ES-I3 (cell line): ENCODE results near the gene POLR1G.
"Not testable (repeated sequence)": the region's sequence is repeated elsewhere in the genome, so short reads cannot be mapped to it uniquely, and the experiment has no call there.

Experiments used
- H3K36me3 ChIP-seq: 2 replicates; pipeline ENCODE4 v1.6.1; 2013; ENCODE audit warnings: mild to moderate bottlenecking, low read length, control low read depth, moderate library complexity; ENCODE audit not compliant: insufficient read depth
- H3K4me1 ChIP-seq: 2 replicates; pipeline ENCODE4 v1.6.1; 2013; ENCODE audit warnings: mild to moderate bottlenecking, control low read depth, low read length; ENCODE audit not compliant: insufficient read depth
- H3K9ac ChIP-seq: 2 replicates; pipeline ENCODE4 v1.6.1; 2013; ENCODE audit warnings: low read depth, mild to moderate bottlenecking, low read length, moderate library complexity
- H3K9me3 ChIP-seq: 2 replicates; pipeline ENCODE4 v1.6.1; 2013; ENCODE audit warnings: mild to moderate bottlenecking, low read length, moderate library complexity; ENCODE audit not compliant: control insufficient read depth, insufficient read depth

POLR1G gene

DNA sequence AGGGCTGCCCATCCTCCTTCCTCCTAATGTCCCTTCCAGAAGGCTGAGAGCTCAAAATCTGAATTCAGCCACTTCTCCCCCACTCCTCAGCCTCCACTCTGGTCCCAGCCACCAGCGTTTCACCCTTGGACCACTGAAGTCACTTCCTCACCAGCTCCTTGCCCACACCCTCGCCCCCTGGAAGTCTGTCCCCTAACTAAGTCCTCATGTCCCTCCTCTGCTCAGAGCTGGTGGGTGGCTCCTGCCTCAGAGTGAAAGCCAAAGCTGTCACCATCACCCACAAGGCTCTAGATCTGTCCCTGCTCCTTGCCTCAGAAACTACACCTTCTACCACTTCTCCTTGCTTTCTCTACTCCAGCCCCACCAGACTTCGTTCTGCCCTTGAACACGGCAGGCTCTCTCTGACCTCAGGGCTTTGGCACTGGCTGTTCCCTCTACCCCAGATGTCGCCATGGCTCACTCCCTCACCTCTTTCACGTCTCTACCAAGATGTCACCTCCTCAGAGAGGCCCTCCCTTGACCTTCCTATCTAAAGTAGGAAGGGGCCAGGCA, 15.6 kb downstream of the POLR1G start:
- Histone ChIP-seq H3K4me1 (peaks cover 4% of the 10 kb centered on the region; the same call in 1 of the 2 replicates), H3K9ac (no peak overlapping the region), H3K36me3 (peaks cover 16% of the 10 kb centered on the region; the same call in 1 of the 2 replicates), H3K9me3 (no peaks in the 10 kb centered on the region)

DNA sequence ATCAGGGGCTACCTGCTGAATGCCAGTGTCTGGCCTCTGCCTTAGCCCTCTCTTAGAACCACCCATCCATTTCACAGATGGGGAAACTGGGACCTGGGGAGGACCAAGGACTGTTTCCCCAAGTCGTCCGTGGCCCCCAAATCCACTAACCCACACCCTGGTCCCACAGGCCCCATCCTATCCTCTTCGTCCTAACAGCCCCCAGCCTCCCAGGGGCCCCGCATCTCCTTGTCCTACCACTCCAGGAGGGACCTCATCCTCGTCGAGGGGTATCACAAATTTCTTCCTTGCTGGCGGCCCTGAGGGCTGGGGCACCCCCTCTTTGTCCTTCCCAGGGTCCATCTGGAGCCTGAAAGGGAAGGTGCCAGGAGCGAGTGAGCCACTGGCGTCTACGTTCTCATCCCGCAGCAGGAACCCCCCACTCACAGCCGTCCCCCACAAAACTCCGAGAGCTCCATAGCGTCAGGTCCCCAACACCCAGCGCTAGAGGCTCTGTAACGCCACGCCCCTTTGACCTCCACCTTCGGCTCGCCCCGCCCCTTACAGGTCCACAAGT, 16.7 kb downstream of the POLR1G start:
- H3K36me3 ChIP-seq, result peaks cover 12% of the 10 kb centered on the region; the same call in 1 of the 2 replicates
- H3K4me1 ChIP-seq, result peaks cover 4% of the 10 kb centered on the region; the same call in 1 of the 2 replicates
- H3K9ac ChIP-seq, result peak overlapping the region; percentile 76
- no peaks in the 10 kb centered on the region for H3K9me3 ChIP-seq

DNA sequence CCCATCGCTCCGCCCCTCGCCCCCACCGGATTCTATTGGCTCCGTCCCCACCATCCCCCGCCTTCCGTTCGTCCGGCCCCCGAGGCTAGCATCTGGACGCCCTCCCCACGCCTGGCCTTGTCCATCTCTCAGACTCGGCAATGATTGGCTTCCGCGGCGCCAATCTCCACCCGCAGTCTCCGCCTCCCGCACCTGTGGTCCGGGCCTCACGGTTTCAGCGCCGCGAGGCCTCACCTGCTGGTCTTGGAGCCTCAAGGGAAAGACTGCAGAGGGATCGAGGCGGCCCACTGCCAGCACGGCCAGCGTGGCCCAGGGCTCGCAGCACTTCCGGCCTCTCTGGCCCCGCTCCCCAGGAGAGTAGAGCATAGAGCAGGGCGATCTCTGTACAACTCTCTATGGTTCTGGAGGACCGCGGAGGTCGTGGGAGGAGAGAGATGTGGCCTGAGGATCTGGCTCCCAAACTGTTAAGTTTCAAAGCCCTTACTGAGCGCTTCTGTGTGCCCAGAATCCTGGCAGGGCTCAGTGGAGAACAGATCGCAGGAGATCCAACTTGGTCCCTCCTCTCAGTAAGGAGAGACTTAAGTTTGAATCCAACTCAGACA, 17.2 kb downstream of the POLR1G start, which contains the start of gene ERCC1:
ERCC1 (minus strand) TSS at position 329 of the 602 bp plus-strand sequence. CDS start 543 bp downstream, outside the sequence.
- Histone ChIP-seq H3K9me3 (no peaks in the 10 kb centered on the region), H3K36me3 (peaks cover 12% of the 10 kb centered on the region; the same call in 1 of the 2 replicates), H3K9ac (peak within 1 kb of the TSS; percentile 89), H3K4me1 (peaks cover 4% of the 10 kb centered on the region; the same call in 1 of the 2 replicates)

DNA sequence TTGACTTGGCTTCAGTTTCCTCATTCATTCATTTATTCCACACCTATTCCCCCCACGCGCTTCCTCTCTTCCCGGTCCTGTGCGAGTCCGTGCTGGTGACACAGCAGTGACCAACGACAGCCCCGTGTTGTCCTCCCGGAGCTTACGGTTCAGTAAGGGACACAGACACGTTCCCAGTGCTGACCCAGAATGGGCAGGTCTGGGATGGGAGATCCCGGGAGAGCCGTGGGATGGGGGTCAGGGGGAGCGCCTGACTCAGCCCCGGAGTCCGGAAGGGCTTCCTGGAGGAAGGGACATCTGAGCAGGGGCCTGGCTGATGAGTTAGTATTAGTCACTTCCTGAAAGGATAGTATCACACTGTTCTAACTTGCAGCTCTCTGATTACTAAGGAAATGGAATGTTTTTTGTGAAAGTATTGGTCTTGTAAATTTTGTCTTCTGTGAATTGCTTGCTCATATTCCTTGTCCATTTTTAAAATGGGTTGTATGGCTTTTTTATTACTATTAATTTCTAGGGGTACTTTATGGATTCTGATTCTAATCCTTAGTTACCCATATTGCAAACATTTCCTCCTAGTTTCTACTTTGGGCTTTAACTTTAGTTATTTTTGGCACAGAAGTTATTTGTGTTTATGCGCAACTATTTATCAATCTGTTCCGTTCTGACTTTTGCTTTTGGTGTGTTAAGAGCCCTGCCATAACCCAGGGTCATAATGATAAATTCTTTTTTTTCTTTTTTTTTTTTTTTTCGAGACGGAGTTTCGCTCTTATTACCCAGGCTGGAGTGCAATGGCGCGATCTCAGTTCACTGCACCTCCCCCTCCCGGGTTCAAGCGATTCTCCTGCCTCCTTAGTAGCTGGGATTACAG, 18.0 kb downstream of the POLR1G start:
- Histone ChIP-seq H3K9ac (peak overlapping the region; percentile 89), H3K4me1 (peaks cover 4% of the 10 kb centered on the region; the same call in 1 of the 2 replicates), H3K9me3 (no peaks in the 10 kb centered on the region), H3K36me3 (peaks cover 6% of the 10 kb centered on the region; the same call in 1 of the 2 replicates)

DNA sequence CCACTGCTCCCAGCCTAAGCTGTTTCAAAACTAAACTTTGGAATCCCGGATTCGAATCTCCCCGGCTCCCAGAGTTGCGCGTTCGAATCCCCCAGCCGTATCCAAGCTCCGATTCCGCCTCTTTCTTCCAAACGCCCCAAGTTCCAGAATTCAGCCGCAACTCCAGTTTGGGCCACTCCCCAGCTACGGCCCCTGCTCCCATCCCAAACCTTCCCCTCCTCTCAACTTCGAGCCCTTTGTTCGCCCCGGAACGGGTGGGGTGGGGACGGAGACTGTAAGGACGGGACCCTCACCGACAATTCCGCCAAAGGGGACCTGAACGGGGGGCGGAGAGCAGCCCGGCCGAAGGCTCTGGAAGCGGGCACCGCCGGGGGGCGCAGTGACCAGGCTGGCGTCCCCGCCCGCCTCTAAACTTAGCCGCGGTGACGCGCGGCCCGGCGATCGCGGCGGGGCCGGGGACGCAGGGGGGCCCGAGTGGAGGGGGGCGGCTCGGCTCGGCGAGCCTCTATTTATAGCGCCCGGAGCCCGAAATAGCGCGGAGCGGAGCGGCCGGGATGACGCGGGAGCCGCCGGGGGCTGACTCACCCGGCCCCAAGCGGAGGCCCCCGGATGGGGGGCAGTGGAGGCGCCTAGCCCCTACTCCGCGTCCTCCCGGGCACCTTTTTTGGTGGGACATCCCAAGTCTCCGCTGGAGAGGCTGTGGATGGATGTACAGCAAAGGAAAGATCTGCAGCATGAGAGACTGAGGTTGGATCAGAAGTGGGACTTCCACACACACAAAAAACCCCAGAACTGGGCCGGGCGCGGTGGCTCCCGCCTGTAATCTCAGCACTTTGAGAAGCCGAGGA, 22.2 kb downstream of the POLR1G start:
- Histone ChIP-seq H3K36me3 (no peaks in the 10 kb centered on the region), H3K9ac (peak overlapping the region; percentile 81), H3K4me1 (0 out of 2 replicates have a peak, but pooled peaks cover 4% of the 10 kb centered on the region), H3K9me3 (no peaks in the 10 kb centered on the region)

DNA sequence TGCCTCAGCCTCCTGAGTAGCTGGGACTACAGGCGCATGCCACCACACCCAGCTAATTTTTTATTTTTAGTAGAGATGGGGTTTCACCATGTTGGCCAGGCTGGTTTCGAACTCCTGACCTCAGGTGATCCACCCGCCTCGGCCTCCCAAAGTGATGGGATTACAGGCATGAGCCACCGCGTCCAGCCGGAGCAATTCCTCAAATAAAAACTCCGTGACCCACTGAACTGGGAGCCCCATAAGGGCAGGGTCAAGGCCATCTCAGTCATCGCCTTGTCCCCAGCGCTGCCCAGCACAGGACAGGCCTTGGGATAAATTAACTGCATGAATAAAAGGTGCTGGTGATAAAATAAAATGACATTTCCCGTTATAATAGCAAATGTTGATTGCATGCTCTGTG, 23.5 kb downstream of the POLR1G start:
- H3K4me1 ChIP-seq, result not testable (repeated sequence)

DNA sequence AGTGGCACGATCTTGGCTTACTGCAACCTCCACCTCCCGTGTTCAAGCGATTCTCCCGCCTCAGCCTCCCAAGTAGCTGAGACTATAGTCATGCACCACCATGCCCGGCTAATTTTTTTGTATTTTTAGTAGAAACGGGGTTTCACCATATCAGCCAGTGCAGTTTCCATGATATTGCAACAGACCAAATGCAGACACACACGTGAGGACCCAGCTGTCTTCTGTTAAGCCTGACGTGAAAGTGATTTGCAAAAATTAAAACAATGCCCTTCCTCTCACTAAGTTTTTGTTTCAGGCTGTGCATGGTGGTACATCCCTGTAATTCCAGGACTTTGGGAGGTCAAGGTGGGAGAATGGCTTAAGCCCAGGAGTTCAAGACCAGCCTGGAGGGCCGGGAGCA, 24.6 kb downstream of the POLR1G start:
- H3K4me1 ChIP-seq, H3K9ac ChIP-seq, H3K9me3 ChIP-seq, H3K36me3 ChIP-seq: not testable (repeated sequence)

More for the DNA sequence above, 23.5 kb downstream of the POLR1G start:
- H3K36me3 ChIP-seq, H3K9me3 ChIP-seq, H3K9ac ChIP-seq: not testable (repeated sequence)

DNA sequence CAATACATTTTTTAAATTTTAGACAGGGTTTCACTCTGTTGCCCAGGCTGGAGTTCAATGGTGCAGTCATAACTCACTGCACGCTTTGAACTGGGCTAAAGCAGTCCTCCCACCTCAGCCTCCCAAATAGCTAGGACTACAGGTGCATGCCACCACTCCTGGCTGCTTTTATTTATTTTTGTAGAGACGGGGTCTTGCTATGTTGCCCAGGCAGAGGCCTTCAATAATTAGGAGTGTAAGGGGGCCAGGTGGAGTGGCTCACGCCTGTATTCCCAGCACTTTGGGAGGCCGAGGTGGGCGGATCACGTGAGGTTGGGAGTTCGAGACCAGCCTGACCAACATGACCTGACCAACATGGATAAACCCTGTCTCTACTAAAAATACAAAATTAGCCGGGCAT, 26.1 kb downstream of the POLR1G start:
- not testable (repeated sequence) for H3K4me1 ChIP-seq, H3K9ac ChIP-seq, H3K9me3 ChIP-seq, H3K36me3 ChIP-seq

DNA sequence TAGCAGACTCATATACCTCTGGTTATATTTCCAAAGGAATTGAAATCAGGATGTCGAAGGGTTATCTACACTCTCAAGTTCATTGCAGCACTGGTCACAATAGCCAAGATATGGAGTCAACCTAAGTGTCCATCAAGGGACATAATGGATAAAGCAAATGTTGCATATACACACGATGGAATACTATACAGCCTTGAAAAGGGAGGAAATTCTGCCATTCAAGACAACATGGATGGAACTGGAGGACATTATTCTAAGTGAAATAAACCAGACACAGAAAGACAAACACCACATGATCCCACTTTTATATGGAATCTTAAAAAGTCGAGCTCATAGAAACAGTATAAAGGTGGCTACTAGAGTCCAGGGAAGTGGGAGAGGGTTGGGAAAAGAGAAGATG, 30.9 kb downstream of the POLR1G start:
- H3K36me3 ChIP-seq, result no peaks in the 10 kb centered on the region
- no peak overlapping the region for H3K9ac ChIP-seq
- peaks cover 5% of the 10 kb centered on the region; the same call in 1 of the 2 replicates for H3K4me1 ChIP-seq
- H3K9me3 ChIP-seq, result no peaks in the 10 kb centered on the region

DNA sequence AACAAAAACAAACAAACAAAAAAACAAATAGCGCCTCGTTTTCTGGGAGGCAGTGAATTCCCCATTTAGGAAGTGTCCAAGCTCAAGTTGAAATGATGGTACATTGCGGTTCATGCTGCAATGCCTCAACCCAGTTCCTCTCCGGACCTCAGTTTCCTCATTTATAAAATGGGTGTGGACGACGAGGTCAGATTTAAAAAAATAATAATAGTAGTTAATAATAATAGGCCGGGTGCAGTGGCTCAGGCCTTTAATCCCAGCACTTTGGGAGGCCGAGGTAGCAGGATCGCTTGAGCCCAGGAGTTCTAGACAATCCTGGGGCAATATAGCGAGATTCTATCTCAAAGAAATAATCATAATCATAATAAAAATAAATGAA, 32.7 kb downstream of the POLR1G start:
- no peaks in the 10 kb centered on the region for H3K9me3 ChIP-seq
- no peaks in the 10 kb centered on the region for H3K36me3 ChIP-seq
- peaks cover 5% of the 10 kb centered on the region; the same call in 1 of the 2 replicates for H3K4me1 ChIP-seq
- peak overlapping the region; percentile 62; the same call in 1 of the 2 replicates for H3K9ac ChIP-seq

DNA sequence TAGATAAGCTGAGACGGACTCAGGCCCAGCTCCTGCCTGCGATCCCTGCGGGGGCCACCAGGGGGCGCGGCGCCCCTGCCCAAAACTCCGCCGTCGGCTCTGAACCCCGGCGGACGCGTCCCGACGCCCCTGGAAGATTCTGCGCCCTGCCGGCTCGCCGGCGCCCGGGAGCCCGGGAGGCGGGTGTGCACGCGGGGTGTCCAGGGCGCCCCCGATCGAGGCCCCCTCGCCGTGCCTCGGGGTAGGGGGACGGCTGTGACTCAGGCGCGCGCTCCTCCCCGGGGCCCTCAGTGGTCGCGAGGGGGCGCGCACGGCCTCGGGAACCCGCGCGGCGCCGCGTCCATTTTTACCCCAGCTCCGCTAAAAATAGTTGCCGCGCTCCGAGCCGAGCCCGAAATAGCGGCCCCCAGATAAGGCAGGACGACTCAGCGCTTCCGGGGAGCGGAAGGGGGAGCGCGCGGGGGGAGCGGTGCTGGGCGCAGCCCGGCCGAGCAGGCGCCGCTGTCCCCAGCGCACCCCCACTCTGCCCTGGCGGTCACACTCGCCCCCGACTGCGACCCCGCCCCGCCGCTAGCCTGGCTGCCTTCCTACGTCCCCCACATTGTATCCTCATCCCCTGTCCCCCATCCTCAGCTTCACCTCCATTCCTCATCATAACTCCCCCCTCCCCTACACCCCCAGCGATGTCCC, 33.3 kb downstream of the POLR1G start:
- Histone ChIP-seq H3K9me3 (no peaks in the 10 kb centered on the region), H3K9ac (peak overlapping the region; percentile 62; the same call in 1 of the 2 replicates)

DNA sequence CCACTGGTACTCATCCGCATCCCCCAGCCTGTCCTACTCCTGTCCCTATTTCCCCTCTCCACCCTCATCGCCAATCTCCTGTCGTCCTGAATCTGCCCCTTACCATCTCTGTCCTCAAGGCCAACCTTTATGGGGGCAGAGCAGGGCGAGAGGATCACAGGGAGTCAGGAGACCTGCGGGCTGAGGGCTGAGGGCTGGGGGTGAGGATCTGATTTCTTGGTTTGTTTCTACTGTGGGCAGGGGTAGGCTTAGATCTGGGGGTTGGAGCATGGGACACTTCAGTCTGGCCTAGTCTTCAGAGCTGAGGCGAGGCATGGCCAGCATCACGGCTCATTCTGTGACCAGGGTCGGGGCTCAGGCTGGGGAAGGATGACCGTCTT, 33.8 kb downstream of the POLR1G start:
- Histone ChIP-seq H3K9ac (peak overlapping the region; percentile 62; the same call in 1 of the 2 replicates), H3K4me1 (peaks cover 10% of the 10 kb centered on the region; the same call in 1 of the 2 replicates), H3K36me3 (no peaks in the 10 kb centered on the region)

More for the DNA sequence above, 33.3 kb downstream of the POLR1G start:
- H3K36me3 ChIP-seq, result no peaks in the 10 kb centered on the region
- H3K4me1 ChIP-seq, result peaks cover 7% of the 10 kb centered on the region; the same call in 1 of the 2 replicates

More for the DNA sequence above, 33.8 kb downstream of the POLR1G start:
- no peaks in the 10 kb centered on the region for H3K9me3 ChIP-seq
